Eye (tissue), 1 donor: ENCODE measurements around the gene KDM2B.
A peak's percentile ranks its signal among the peaks of the same experiment; 100 is the strongest.
"Not testable (repeated sequence)": the region's sequence is repeated elsewhere in the genome, so short reads cannot be mapped to it uniquely, and the experiment has no call there.

Source experiments
- DNase-seq: peaks from one replicate; pipeline ENCODE4 v3.0.0-alpha.2; 2015

Gene KDM2B

DNA sequence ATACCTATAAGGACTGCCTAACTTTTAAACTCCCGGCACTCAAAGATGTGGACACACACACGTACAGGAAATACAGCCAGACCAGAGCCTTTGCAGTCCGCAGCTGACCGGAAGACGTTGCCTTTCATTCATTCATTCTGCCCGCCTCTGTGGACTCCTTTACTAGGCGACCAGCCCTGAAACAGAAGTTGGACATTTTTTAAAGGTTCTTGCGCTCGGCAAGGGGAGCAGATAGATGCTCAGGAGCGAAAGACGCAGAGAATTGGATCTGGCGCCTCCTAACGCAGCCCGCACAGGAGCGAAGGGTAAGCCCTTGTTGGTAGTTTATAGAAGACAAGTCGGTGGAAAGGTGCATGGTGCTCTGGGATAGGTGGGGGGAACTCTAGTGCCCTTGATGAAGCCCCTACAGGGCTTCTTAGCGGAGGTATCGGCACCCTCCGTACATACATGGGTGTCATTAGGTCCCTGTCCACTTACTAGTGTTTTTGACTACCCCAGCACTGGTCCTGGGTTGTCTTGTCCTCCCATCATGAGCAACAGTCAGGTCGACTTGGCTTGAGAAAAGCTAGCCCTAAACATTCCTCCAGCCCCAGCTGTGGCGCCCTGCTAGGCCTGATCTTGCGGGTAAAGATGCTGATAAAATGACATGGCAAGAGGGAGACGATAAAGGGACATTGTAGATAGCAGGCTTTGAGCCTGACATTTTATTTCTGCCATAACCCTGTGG lies at the start of gene KDM2B:
TSS of gene KDM2B (minus strand) at position 65 of the 727 bp plus-strand sequence. CDS start 112 bp downstream, outside the sequence.
- DNase-seq = peak; percentile 73

DNA sequence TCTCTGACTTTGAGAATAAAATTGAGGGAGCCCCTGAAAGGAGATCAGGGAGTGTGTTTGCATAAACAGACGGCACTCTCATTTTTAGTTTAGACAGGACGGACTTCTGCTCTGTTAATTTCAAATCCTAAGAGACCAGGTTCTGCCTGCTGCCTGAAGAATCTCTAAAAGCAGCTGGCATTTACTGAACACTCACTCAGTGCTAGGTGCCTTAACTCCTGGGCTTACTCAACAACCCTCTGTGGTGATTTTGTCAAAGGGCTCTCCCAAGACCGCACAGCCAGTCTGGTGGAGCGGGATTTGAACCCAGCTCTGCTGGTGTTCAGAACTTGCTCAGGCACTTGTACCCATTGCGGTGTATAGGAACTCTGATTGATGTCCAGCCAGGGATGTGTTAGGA lies 47.7 kb upstream of the KDM2B start:
- DNase-seq = no peak

GRCh38 chr12:121628037-121628436 lies 47.2 kb upstream of the KDM2B start:
- DNase-seq = no peak

- DNase-seq = peak; percentile 84
Observed at GRCh38 chr12:121626853-121627640, 46.2 kb upstream of the KDM2B start.

DNA sequence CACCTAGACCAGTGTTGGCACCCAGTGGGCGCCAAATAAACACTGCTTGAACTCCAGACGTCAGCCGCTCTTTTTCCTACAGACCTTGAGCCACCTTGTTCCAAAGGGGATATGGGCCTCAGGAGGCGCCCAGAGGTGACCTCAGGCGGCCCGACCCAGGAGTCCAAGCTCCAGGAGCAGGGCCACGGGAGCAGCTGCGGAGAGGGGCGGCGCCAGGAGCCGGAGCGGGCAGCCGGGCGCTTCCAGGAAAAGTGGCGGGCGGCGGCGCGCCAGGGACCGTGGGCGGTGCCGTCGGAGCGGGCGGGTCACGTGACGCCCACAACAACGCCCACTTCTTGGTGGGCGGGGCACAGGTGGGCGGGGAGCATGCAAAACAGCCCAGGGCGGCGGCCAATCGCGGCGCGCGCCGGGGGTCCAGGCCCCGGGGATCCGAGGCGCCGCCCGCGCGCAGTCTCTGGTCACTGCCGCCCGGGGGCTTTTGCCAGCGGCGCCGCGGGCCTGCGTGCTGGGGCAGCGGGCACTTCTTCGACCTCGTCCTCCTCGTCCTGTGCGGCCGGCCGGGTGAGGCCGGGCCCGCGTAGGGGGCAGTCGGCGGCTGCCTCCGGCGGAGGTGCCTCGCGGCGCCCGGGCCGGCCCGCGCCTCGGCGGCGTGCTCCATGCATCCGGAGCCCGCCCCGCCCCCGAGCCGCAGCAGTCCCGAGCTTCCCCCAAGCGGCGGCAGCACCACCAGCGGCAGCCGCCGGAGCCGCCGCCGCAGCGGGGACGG lies 45.4 kb upstream of the KDM2B start, which contains the start of gene ORAI1:
TSS of gene ORAI1 (plus strand) at position 444 of the 766 bp plus-strand sequence.
- DNase-seq = peak; percentile 97

GRCh38 chr12:121620333-121620891 lies 39.6 kb upstream of the KDM2B start:
- DNase-seq = peak; percentile 21

- DNase-seq = no peak
Observed at GRCh38 chr12:121618659-121619233, 37.9 kb upstream of the KDM2B start.

GRCh38 chr12:121614872-121615467 lies 34.1 kb upstream of the KDM2B start:
- no peak for DNase-seq

GRCh38 chr12:121613462-121613861 lies 32.6 kb upstream of the KDM2B start:
- no peak for DNase-seq

DNA sequence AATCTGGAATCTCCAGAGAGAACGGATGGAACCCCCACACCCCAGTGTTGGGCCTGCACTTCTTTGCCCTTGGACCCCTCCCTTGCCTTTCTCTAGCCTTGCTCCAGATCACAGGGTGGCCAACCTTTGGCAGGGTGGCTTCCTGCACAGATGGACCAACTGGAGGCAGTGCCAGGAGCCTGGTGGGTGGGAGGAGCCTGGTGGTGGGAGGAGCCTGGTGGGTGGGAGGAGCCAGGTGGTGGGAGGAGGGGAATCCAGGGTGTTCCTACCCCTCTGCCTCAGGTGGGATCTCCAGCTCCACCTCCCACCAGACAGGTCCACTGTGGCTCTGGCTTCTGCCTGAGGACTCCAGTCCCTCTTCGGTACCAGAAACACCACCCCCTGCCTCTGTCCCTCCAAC lies 30.5 kb upstream of the KDM2B start:
- DNase-seq = no peak

DNA sequence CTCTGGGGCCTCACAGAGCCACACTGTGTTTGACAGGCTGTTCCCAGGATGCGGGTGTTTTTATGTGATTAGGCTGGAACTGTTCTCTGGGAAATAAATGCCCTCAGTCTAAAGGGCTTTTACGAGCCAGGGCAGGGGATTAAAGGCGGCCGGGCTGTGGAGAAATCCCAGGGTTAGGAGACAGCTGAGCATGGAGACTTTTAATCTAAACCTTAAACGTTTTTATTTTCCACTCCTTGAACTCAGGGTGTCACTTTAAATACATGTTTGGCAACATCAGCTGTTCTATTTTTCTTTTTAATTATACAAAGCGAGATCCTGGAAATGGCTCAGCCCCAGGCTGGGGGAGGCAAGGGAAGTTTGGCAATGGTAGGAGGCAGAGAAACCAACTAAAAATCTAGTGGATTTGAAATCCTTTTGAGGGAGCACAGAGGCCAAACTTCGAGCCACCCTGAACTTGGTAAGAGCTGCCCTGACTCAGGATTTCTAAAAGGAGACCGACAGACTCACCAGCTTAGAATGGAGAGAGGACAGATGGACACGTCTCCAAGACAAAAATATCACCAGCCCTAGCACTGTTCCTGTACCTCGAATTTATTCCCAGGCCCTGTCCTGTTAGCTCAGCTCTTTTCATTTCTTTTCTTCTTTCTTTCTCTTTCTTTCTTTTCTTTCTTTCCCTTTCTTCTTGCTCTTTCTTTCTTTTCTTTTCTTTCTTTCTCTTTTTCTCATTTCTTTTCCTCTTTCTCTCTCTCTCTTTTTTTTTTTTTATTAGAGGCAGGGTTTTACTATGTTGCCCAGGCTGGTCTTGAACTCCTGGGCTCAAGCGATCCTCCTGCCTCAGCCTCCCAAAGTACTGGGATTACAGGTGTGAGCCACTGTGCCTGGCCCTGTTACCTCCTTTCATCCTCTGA lies 29.7 kb upstream of the KDM2B start:
- peak; percentile 23 for DNase-seq

DNA sequence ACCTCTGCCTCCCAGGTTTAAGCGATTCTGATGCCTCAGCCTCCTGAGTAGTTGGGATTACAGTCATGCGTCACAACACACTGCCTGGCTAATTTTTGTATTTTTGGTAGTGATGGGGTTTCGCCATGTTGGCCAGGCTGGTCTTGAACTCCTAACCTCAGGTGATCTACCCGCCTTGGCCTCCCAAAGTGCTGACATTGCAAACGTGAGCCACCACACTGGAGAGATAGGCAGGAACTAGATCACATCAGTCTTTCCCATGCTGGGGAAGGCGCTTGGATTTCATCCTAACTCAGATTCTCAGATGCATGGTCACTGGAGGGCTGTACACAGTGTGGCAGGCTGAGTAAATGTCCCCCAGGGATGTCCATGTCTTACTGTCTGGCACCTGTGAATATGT lies 27.5 kb upstream of the KDM2B start:
- no peak for DNase-seq

DNA sequence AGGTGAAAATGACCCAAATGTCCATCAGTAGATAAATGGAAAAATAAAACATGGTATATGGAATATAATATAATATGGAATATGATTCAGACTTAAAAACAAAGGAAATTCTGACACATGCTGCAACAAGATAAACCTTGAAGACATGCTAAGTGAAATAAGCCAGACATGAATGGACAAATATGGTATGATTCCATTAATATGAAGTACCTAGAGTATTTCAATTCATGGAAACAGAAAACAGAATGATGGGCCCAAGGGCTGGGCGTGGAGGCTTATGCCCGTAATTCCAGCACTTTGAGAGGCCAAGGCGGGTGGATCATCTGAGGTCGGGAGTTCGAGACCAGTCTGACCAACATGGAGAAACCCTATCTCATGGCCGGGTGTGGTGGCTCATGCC lies 22.8 kb upstream of the KDM2B start:
- DNase-seq = no peak

DNA sequence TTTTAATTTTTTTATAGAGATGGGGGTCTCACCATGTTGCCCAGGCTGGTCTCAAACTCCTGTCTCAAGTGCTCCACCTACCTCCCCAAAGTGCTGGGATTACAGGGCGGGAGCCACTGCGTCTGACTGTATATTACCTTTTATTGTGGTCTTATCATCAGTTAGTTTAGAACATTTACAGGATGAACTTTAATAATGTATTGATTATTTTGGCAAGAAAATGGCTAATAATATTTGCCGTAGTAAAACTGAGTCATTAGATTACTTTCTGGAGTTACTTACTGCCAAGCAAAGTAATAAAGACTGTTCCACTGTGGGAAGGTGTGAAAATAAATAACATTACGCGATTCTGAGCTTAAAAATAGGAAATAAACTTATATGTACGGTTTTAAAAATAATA lies 21.9 kb upstream of the KDM2B start:
- DNase-seq = no peak

GRCh38 chr12:121600702-121601336 lies 20.0 kb upstream of the KDM2B start:
- no peak for DNase-seq

GRCh38 chr12:121596526-121596925 lies 15.7 kb upstream of the KDM2B start:
- no peak for DNase-seq

DNA sequence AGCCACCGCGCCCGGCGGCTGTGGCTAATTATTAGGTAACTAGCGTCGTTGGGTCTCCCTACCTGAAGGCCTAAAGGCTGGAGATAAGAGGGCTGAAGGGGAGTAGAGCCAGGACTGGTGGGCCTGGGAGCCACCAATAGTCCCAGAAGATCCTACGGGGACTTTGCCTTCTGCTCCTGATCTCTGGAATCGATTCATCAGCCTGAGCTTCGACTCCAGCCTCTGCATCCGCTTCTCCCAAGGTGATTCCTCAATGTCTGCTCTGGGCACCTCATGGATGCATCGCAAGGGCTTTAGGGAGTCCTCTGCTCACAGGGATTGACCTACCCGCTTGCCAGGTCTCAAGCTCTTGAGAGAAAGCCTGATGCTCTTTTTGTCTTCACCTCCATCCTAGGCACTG lies 14.7 kb upstream of the KDM2B start:
- no peak for DNase-seq

- no peak for DNase-seq
Observed at GRCh38 chr12:121592320-121592719, 11.5 kb upstream of the KDM2B start.

- no peak for DNase-seq
Observed at GRCh38 chr12:121590476-121591143, 9.8 kb upstream of the KDM2B start.

DNA sequence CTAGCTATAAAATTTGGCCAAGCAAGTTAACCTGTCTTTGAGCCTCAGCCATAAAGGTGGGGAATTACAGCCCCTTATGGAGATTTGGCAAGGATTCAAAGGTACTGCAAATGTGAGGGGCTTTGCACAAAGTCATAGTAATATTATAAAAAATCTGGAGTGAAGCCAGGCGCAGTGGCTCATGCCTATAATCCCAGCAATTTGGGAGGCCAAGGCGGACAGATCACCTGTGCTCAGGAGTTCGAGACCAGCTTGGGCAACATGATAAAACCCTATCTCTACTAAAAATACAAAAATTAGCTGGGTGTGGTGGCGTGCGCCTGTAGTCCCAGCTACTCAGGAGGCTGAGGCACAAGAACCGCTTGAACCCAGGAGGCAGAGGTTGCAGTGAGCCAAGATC lies 4.1 kb upstream of the KDM2B start:
- not testable (repeated sequence) for DNase-seq
